Activated naive CD4-positive, alpha-beta T cell treated with anti-CD3 and anti-CD28 coated beads for 36 hours (primary cell): Measurements from ENCODE around the gene KAZN. TPM values are rescaled to one million over a fixed set of nuclear protein-coding genes. Genes with fewer than 3 reads are reported as not detected.

Experiments used
- CTCF ChIA-PET: fragments of 350-600 bp; sonication (Branson Sonifier 250); formaldehyde crosslinking; loops from one replicate; lab custom pipeline; 2021; ENCODE audit warnings: antibody characterized with exemption; lab: Charles Lee
- DNase-seq: peaks from one replicate; pipeline ENCODE4 v3.0.0-alpha.2; 2020
- H3K27ac Mint-ChIP-seq: one replicate; pipeline ENCODE4 v1.8.0; 2021; ENCODE audit warnings: mild to moderate bottlenecking, mixed read lengths
- H3K27me3 Mint-ChIP-seq: one replicate; pipeline ENCODE4 v1.8.0; 2021; ENCODE audit warnings: low read depth, mixed read lengths
- H3K36me3 Mint-ChIP-seq: one replicate; pipeline ENCODE4 v1.8.0; 2021; ENCODE audit warnings: low read depth, mixed read lengths
- H3K4me1 Mint-ChIP-seq: one replicate; pipeline ENCODE4 v1.8.0; 2021; ENCODE audit warnings: low read depth, mixed read lengths
- H3K4me3 Mint-ChIP-seq: one replicate; pipeline ENCODE4 v1.8.0; 2021; ENCODE audit warnings: mild to moderate bottlenecking, moderate library complexity, mixed read lengths
- H3K9me3 Mint-ChIP-seq: one replicate; pipeline ENCODE4 v1.8.0; 2021; ENCODE audit warnings: mixed read lengths
- intact Hi-C: fragments of 100-400 bp; cut with micrococcal nuclease; formaldehyde crosslinking; loops from one replicate; pipeline ENCODE4 v1.15.1; 2023
- total RNA-seq, 2 experiments: library from RNA; stranded (reverse); gene quantifications; one replicate each; pipeline ENCODE4 v1.2.3, GENCODE V29; 2021

Gene KAZN
- total RNA-seq, 2 experiments from 2014 or later, result 0.55 to 0.59 TPM

GRCh38 chr1:14737561-14738094 is 139.1 kb downstream of the KAZN start:
- H3K4me3 Mint-ChIP-seq, result no peak overlapping the region
- intact Hi-C loops, result no loop called here

DNA sequence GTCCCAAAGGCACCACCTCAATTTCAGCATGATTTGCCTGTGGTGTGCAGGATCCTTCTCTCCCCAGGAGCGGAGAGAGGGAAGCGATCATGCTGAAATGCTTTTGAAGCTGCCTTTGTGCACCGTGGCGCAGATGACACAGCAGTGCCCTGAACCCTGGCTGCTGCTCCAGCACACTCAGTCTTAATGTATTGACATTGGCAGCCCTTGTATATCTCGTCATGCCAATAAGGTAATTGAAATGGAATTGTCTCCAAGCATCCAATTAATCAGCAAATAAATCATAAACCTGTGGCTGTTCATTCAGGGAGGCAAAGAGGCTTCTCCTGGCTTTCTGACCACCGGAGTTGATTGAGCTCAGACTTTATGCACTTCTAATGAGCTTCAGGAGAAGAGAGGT is 139.8 kb downstream of the KAZN start:
- intact Hi-C loops, result no loop called here
- Mint-ChIP-seq H3K9me3 (no peaks in the 10 kb centered on the region), H3K27me3 (peaks cover 49% of the 10 kb centered on the region), H3K4me3 (no peak overlapping the region), H3K27ac (no peak overlapping the region), H3K4me1 (no peaks in the 10 kb centered on the region), H3K36me3 (no peaks in the 10 kb centered on the region)
- CTCF ChIA-PET, result interaction anchor here (0.5 kb wide), 1 partner anchor 40 kb away, joined by 3 read pairs; no protein-coding TSS in a partner anchor
- DNase-seq, result no peak

More at GRCh38 chr1:14737561-14738094, 139.1 kb downstream of the KAZN start:
- Mint-ChIP-seq H3K36me3 (no peaks in the 10 kb centered on the region), H3K9me3 (no peaks in the 10 kb centered on the region), H3K4me1 (no peaks in the 10 kb centered on the region), H3K27ac (no peak overlapping the region), H3K27me3 (peaks cover 46% of the 10 kb centered on the region)
- CTCF ChIA-PET, result interaction anchor here (0.5 kb wide), 1 partner anchor 39 kb away, joined by 3 read pairs; no protein-coding TSS in a partner anchor
- no peak for DNase-seq

DNA sequence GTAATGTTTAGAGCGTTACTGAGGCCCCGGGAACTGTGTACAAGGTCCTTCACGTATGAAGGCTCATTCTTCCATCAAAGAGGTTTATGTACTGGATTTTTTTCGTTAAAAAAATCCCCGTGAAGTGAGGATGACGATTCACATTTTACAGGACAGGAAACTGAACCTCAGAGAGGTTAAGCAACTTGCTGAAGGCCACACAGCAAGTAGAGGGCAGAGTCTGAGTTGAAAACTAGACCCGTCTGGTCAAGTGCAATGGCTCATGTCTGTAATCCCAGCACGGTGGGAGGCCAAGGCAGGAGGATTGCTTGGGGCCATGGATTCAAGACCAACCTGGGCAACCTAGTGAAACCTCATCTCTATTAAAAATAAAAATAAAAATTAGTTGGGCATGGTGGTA is 140.2 kb downstream of the KAZN start:
- Mint-ChIP-seq H3K4me3 (no peak overlapping the region), H3K36me3 (no peaks in the 10 kb centered on the region), H3K9me3 (no peaks in the 10 kb centered on the region), H3K27me3 (peaks cover 49% of the 10 kb centered on the region), H3K4me1 (no peaks in the 10 kb centered on the region), H3K27ac (no peak overlapping the region)
- intact Hi-C loops, result no loop called here
- CTCF ChIA-PET, result no interaction called here
- no peak for DNase-seq

DNA sequence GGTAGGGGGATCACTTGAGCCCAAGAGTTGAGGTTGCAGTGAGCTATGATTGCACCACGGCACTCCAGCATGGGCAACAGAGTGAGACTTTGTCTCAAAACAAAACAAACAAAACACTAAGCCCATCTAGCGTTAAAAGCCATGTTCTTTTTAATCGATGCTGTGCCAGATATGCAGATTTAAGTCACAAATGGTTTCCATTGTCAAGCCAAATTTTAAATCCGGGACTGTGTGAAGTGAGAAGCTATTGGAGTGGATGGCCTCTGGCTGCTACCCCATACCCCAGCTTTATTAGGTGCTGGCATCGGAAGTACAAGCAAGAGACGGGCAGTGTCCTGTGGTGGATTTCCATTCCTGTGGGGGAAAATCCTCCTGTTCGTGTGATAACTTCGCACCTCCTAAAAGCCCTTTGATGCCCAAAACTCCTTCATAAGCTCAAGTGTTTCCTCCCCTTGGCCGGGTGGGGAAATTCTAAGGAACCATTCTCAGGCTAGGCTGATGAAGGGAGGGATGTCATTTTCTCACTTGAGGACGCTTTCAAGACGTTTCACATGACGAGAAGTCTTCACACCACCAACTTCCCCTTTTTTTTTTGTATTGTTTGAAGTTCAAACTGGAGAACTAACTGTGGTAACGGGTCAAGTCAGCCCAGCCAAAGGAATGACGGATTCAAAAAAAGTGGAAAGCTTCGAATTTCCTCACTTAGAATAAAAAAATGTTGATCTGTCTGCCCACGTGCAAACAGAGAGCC is 140.8 kb downstream of the KAZN start:
- Mint-ChIP-seq H3K4me3 (no peak overlapping the region), H3K36me3 (no peaks in the 10 kb centered on the region), H3K27me3 (peaks cover 45% of the 10 kb centered on the region), H3K27ac (no peak overlapping the region), H3K4me1 (no peaks in the 10 kb centered on the region), H3K9me3 (no peaks in the 10 kb centered on the region)
- CTCF ChIA-PET, result no interaction called here
- intact Hi-C loops, result no loop called here
- DNase-seq, result no peak

DNA sequence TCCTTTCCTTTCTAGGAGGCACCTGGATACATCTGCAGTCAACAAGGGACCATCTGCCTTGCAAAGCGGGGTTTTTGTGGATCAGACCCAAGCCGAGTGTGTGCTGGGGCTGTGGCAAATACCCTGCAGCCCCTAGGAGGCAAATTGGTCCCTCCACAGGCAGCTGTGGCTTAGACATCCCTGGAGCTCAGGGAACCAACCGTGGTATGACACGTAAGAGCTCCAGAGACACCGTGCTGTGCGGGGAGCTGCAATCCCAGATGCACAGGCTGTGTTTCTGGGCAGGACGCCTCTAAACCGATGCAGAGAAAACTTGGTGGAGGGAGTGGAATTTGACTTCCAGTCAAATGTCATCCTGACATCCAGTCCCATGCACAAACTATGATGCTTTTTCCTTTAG is 141.5 kb downstream of the KAZN start:
- DNase-seq, result no peak
- Mint-ChIP-seq H3K27me3 (peaks cover 43% of the 10 kb centered on the region), H3K4me1 (no peaks in the 10 kb centered on the region), H3K36me3 (no peaks in the 10 kb centered on the region), H3K27ac (no peak overlapping the region), H3K4me3 (no peak overlapping the region), H3K9me3 (no peaks in the 10 kb centered on the region)
- CTCF ChIA-PET, result no interaction called here
- intact Hi-C loops, result no loop called here

- Mint-ChIP-seq H3K27me3 (peaks cover 36% of the 10 kb centered on the region), H3K9me3 (no peaks in the 10 kb centered on the region), H3K4me3 (no peak overlapping the region), H3K27ac (no peak overlapping the region), H3K36me3 (no peaks in the 10 kb centered on the region), H3K4me1 (no peaks in the 10 kb centered on the region)
- CTCF ChIA-PET, result interaction anchor here (0.6 kb wide), 1 partner anchor 268 kb away, joined by 3 read pairs; no protein-coding TSS in a partner anchor
- no peak for DNase-seq
- intact Hi-C loops, result no loop called here
Measured at GRCh38 chr1:14741082-14741481, 142.6 kb downstream of the KAZN start.

- H3K27me3 Mint-ChIP-seq, result peaks cover 34% of the 10 kb centered on the region
- no peaks in the 10 kb centered on the region for H3K9me3 Mint-ChIP-seq
- H3K27ac Mint-ChIP-seq, result no peak overlapping the region
- intact Hi-C loops, result no loop called here
- H3K4me1 Mint-ChIP-seq, result no peaks in the 10 kb centered on the region
- DNase-seq, result no peak
- H3K36me3 Mint-ChIP-seq, result no peaks in the 10 kb centered on the region
- H3K4me3 Mint-ChIP-seq, result no peak overlapping the region
- CTCF ChIA-PET, result no interaction called here
Measured at GRCh38 chr1:14741532-14741931, 143.0 kb downstream of the KAZN start.

GRCh38 chr1:14742181-14742980 is 143.9 kb downstream of the KAZN start:
- no peak for DNase-seq
- no peak overlapping the region for H3K27ac Mint-ChIP-seq
- H3K4me3 Mint-ChIP-seq, result no peak overlapping the region
- H3K4me1 Mint-ChIP-seq, result no peaks in the 10 kb centered on the region
- no peaks in the 10 kb centered on the region for H3K9me3 Mint-ChIP-seq
- CTCF ChIA-PET, result interaction anchor here (0.7 kb wide), 1 partner anchor 240 kb away, joined by 4 read pairs; no protein-coding TSS in a partner anchor
- peaks cover 26% of the 10 kb centered on the region for H3K27me3 Mint-ChIP-seq
- intact Hi-C loops, result no loop called here
- H3K36me3 Mint-ChIP-seq, result no peaks in the 10 kb centered on the region

GRCh38 chr1:14743368-14743767 is 144.9 kb downstream of the KAZN start:
- H3K27ac Mint-ChIP-seq, result no peak overlapping the region
- no peak overlapping the region for H3K4me3 Mint-ChIP-seq
- H3K9me3 Mint-ChIP-seq, result no peaks in the 10 kb centered on the region
- no peaks in the 10 kb centered on the region for H3K4me1 Mint-ChIP-seq
- H3K27me3 Mint-ChIP-seq, result peaks cover 26% of the 10 kb centered on the region
- intact Hi-C loops, result no loop called here
- CTCF ChIA-PET, result no interaction called here
- no peaks in the 10 kb centered on the region for H3K36me3 Mint-ChIP-seq
- no peak for DNase-seq

DNA sequence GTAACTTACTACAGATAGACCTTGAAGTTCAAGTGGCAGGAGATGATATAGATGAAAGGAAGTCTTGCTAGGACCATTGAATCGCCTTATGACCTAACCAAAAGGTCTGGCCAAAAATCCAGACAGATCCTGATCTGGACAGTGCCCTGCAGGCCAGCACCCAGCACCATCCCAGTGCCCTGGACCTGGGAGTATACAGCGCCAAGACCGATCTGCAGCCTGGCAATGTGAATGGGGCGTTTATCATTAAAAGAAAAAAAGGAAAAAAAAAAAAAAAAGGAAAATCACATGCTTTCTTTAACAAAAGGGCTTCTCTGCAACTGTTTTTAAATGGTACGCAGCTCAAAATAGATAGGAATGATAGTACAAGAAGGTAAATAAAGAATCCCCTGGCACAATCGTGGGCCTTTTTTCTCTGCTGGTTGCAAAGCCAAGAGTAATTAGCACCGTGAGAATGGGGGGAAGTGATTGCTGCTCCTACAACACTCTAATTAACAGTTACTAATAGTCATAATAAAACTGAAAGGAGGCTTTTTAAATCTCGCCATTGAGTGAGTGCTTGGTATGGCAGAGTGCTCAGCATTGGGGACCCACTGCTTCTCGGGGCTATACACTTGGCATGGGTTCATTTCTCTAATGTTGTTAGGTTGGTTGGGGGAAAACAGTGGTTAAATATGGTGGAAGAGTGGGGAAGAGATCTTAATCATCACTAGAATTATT is 146.7 kb downstream of the KAZN start:
- H3K27ac Mint-ChIP-seq, result no peak overlapping the region
- no peaks in the 10 kb centered on the region for H3K9me3 Mint-ChIP-seq
- no peak for DNase-seq
- intact Hi-C loops, result no loop called here
- peaks cover 22% of the 10 kb centered on the region for H3K27me3 Mint-ChIP-seq
- CTCF ChIA-PET, result interaction anchor here (0.6 to 1.5 kb wide), 2 partner anchors 170 to 250 kb away, joined by 3 read pairs; no protein-coding TSS in a partner anchor
- no peak overlapping the region for H3K4me3 Mint-ChIP-seq
- H3K4me1 Mint-ChIP-seq, result no peaks in the 10 kb centered on the region
- H3K36me3 Mint-ChIP-seq, result no peaks in the 10 kb centered on the region

DNA sequence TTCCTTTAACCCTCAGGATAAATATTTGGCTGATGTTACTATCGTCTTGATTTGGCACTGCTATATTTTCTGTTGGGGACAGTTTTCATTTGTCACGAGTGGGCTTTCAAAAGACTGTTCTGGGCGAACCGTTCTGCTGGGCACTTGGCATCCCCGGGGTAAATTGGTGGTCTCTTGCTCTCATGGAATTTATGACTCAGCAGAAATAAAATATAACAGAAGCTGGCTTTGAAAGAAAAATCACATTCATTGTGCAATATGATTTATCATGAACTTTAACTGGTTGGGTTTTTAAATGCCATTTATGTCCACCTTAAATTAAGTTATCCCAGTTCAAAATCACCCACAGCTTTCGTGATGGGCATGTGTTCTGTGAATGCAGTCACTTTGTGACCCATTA is 147.3 kb downstream of the KAZN start:
- no peaks in the 10 kb centered on the region for H3K36me3 Mint-ChIP-seq
- H3K9me3 Mint-ChIP-seq, result no peaks in the 10 kb centered on the region
- peaks cover 16% of the 10 kb centered on the region for H3K27me3 Mint-ChIP-seq
- intact Hi-C loops, result no loop called here
- no peaks in the 10 kb centered on the region for H3K4me1 Mint-ChIP-seq
- no peak overlapping the region for H3K27ac Mint-ChIP-seq
- H3K4me3 Mint-ChIP-seq, result no peak overlapping the region
- CTCF ChIA-PET, result interaction anchor here (0.6 to 1.5 kb wide), 2 partner anchors 169 to 249 kb away, joined by 3 read pairs; no protein-coding TSS in a partner anchor
- no peak for DNase-seq

GRCh38 chr1:14746393-14746792 is 147.9 kb downstream of the KAZN start:
- CTCF ChIA-PET, result no interaction called here
- Mint-ChIP-seq H3K27me3 (peaks cover 10% of the 10 kb centered on the region), H3K4me3 (no peak overlapping the region), H3K9me3 (no peaks in the 10 kb centered on the region), H3K4me1 (no peaks in the 10 kb centered on the region), H3K27ac (no peak overlapping the region), H3K36me3 (no peaks in the 10 kb centered on the region)
- no peak for DNase-seq
- intact Hi-C loops, result no loop called here
